GM08714 (cell line): ENCODE data around the gene SEZ6.

Experiments used
- H3K4me3 ChIP-seq: fragments of 200-500 bp; sonication (Bioruptor generic); 2 replicates; pipeline ENCODE4 v1.5.1; 2014; ENCODE audit warnings: mild to moderate bottlenecking, low read length, inconsistent platforms
- ZNF274 ChIP-seq: IDR thresholded peaks from 2 replicates; pipeline ENCODE4 v1.6.1; 2012; ENCODE audit warnings: mild to moderate bottlenecking, low read depth, low read length

Gene SEZ6

GRCh38 chr17:28982131-28982793 lies 23.6 kb downstream of the SEZ6 start:
- H3K4me3 ChIP-seq, result no peak overlapping the region
- TF ChIP-seq ZNF274, result no peak

- H3K4me3 ChIP-seq, result no peak overlapping the region
- TF ChIP-seq ZNF274, result no peak
Observed at GRCh38 chr17:28978356-28978964, 27.4 kb downstream of the SEZ6 start.

- H3K4me3 ChIP-seq, result no peak overlapping the region
- no peak for TF ChIP-seq ZNF274
Observed at GRCh38 chr17:28977659-28978355, 28.0 kb downstream of the SEZ6 start.

- no peak overlapping the region for H3K4me3 ChIP-seq
Observed at GRCh38 chr17:28975646-28976045, 30.2 kb downstream of the SEZ6 start.

GRCh38 chr17:28975031-28975430 lies 30.8 kb downstream of the SEZ6 start:
- no peak overlapping the region for H3K4me3 ChIP-seq
- no peak for TF ChIP-seq ZNF274

More at GRCh38 chr17:28975646-28976045, 30.2 kb downstream of the SEZ6 start:
- no peak for TF ChIP-seq ZNF274

- TF ChIP-seq ZNF274, result no peak
- H3K4me3 ChIP-seq, result no peak overlapping the region
Observed at GRCh38 chr17:28974451-28974850, 31.4 kb downstream of the SEZ6 start.

GRCh38 chr17:28973425-28973824 lies 32.4 kb downstream of the SEZ6 start:
- H3K4me3 ChIP-seq, result no peak overlapping the region
- no peak for TF ChIP-seq ZNF274

- H3K4me3 ChIP-seq, result no peak overlapping the region
- TF ChIP-seq ZNF274, result no peak
Observed at GRCh38 chr17:28972437-28972836, 33.4 kb downstream of the SEZ6 start.

- H3K4me3 ChIP-seq, result no peak overlapping the region
- no peak for TF ChIP-seq ZNF274
Observed at GRCh38 chr17:28970879-28971278, 35.0 kb downstream of the SEZ6 start.

GRCh38 chr17:28969706-28970393 lies 36.0 kb downstream of the SEZ6 start:
- H3K4me3 ChIP-seq, result no peak overlapping the region
- TF ChIP-seq ZNF274, result no peak

GRCh38 chr17:28968914-28969295 lies 36.9 kb downstream of the SEZ6 start:
- TF ChIP-seq ZNF274, result no peak
- no peak overlapping the region for H3K4me3 ChIP-seq

- no peak overlapping the region for H3K4me3 ChIP-seq
- TF ChIP-seq ZNF274, result no peak
Observed at GRCh38 chr17:28968231-28968913, 37.5 kb downstream of the SEZ6 start.

GRCh38 chr17:28967221-28968135 lies 38.4 kb downstream of the SEZ6 start:
- no peak for TF ChIP-seq ZNF274
- H3K4me3 ChIP-seq, result no peak overlapping the region
